HUES64 (cell line): ENCODE measurements around the gene MRAP2.
"Not testable (repeated sequence)": the region's sequence is repeated elsewhere in the genome, so short reads cannot be mapped to it uniquely, and the experiment has no call there.

Source experiments
- H3K27ac ChIP-seq: 2 replicates; pipeline ENCODE4 v1.7.0; 2013; ENCODE audit warnings: low read depth, low read length, inconsistent platforms
- H3K27me3 ChIP-seq: 2 replicates; pipeline ENCODE4 v1.6.1; 2013; ENCODE audit warnings: mild to moderate bottlenecking, low read length; ENCODE audit not compliant: insufficient read depth
- H3K36me3 ChIP-seq: 2 replicates; pipeline ENCODE4 v1.6.1; 2013; ENCODE audit warnings: mild to moderate bottlenecking, low read length; ENCODE audit not compliant: insufficient read depth
- H3K4me1 ChIP-seq: 2 replicates; pipeline ENCODE4 v1.6.1; 2013; ENCODE audit warnings: mild to moderate bottlenecking, low read length, moderate library complexity; ENCODE audit not compliant: insufficient read depth
- H3K4me3 ChIP-seq: 2 replicates; pipeline ENCODE4 v1.5.1; 2013; ENCODE audit warnings: mild to moderate bottlenecking, low read length, moderate library complexity
- H3K9ac ChIP-seq: 2 replicates; pipeline ENCODE4 v1.6.1; 2013; ENCODE audit warnings: mild to moderate bottlenecking, low read depth, low read length
- H3K9me3 ChIP-seq: 2 replicates; pipeline ENCODE4 v1.6.1; 2013; ENCODE audit warnings: low read depth, low read length; ENCODE audit not compliant: insufficient read depth
- WGBS: fragments of 150-250, 120-280 bp; methylation state at CpG from one replicate; pipeline ENCODE4 v1.1.7; 2013; ENCODE audit warnings: missing lambda C conversion rate; 5-methylcytosine and 5-hydroxymethylcytosine counted together

The MRAP2 gene

DNA sequence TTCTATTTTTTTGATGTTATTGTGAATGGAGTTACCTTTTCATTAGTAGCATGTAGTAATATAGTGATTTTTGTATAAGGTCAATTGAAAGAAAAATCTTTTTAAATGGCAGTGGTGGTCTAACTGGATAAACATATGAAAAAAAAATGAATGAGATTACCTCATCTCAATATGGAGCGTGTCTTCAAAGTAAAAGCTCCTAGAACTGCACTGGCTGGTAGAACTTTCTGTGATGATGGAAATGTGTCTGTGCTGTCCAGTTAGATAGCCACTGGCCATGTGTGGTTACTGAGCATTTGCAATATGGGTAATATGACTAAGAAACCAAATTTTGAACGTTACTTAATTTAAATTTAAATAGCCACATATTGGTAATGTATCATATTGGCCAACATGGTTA, 44.1 kb downstream of the MRAP2 start:
- Histone ChIP-seq H3K27ac (no peak overlapping the region), H3K4me1 (peaks cover 13% of the 10 kb centered on the region), H3K27me3 (no peaks in the 10 kb centered on the region), H3K4me3 (no peak overlapping the region), H3K36me3 (no peaks in the 10 kb centered on the region), H3K9ac (no peak overlapping the region), H3K9me3 (no peaks in the 10 kb centered on the region)
- WGBS, result 83% methylated on average over 1 of the region's 2 CpGs

DNA sequence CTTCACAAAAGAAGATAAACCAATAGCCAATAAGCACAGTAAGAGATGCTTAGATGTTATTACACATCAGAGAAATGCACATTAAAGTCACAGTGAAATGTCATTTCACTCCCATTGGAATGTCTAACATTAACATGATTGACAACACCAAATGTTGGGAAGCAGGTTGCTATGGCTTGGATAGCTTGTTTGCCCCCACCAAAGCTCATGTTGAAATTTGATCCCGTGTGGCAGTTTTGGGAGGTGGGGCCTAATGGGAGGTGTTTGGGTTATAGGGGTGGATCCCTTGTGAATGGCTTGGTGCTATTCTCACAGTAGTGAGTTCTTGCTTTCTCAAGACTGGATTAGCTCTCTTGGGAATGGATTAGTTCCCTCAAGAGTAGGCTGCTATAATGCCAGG, 44.8 kb downstream of the MRAP2 start:
- Histone ChIP-seq H3K4me1 (peaks cover 20% of the 10 kb centered on the region), H3K27me3 (no peaks in the 10 kb centered on the region), H3K4me3 (no peak overlapping the region), H3K9ac (no peak overlapping the region), H3K9me3 (no peaks in the 10 kb centered on the region), H3K27ac (peak overlapping the region; percentile 35; the same call in 1 of the 2 replicates), H3K36me3 (no peaks in the 10 kb centered on the region)
- WGBS, result 60% methylated on average over 1 of the region's 1 CpG

DNA sequence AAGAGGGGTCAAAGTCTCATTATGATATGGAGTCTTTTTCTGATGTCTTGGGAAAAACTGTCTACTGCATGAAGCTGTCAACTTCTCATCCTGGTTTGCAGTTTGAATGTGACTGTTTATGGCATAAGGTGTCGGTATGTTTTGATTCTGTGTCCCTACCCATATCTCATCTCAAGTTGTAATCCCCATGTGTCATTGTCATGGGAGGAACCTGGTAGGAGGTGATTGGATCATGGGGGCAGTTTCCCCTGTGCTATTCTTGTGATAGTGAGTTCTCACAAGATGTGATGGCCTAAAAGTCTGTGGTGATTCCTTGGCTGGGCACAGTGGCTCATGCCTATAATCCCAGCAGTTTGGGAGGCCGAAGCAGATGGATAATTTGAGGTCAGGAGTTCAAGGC, 47.6 kb downstream of the MRAP2 start:
- Histone ChIP-seq H3K9me3 (no peaks in the 10 kb centered on the region), H3K36me3 (no peaks in the 10 kb centered on the region), H3K4me1 (peaks cover 33% of the 10 kb centered on the region), H3K27me3 (no peaks in the 10 kb centered on the region), H3K9ac (no peak overlapping the region), H3K27ac (no peak overlapping the region), H3K4me3 (no peak overlapping the region)
- 89% methylated on average over 1 of the region's 2 CpGs for WGBS

DNA sequence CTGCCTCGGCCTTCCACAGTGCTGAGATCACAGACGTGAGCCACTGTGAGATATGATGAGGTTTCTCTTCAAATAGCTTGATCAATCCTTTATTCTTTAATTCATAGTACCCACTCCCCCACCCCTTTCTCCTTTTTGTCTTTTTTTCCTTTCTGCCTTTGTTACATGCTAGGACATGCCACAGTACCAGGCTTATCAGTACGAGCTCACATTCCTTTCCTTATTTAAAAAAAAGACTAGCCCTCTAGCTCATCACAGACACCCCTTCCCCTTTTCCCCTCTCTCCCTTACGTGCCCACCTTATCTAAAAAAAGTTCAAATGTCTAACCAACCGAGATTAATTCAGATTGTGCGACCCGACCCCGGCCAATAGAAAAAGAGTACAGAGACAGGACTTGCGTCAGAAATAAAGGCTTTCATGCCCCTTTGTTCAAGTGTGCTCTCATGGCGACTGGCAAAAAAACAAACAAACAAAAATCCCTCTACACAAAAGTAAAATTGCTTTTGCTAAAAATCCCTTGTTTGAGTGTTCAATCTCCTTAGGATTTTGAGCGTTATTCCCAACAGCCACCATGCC, 49.2 kb downstream of the MRAP2 start:
- Histone ChIP-seq H3K4me3 (no peak overlapping the region), H3K9me3 (no peaks in the 10 kb centered on the region), H3K27me3 (no peaks in the 10 kb centered on the region), H3K4me1 (peaks cover 48% of the 10 kb centered on the region), H3K9ac (peak overlapping the region; percentile 53; the same call in 1 of the 2 replicates), H3K36me3 (no peaks in the 10 kb centered on the region), H3K27ac (peak overlapping the region; percentile 42; the same call in 1 of the 2 replicates)
- WGBS, result 71% methylated on average over 11 of the region's 11 CpGs

DNA sequence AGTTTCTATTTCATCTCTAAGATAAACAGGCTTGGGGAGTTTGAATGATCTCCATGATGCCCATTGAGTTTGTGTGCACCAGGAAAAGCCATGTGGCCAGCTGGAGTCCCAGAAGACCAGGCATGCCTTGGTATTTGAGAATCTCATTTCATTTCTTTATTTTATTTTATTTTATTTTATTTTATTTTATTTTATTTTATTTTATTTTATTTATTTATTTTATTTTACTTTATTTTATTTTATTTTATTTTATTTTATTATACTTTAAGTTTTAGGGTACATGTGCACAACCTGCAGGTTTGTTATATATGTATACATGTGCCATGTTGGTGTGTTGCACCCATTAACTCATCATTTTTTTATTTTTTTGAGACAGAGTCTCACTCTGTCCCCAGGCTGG, 51.1 kb downstream of the MRAP2 start:
- not testable (repeated sequence) for H3K27me3 ChIP-seq, H3K9me3 ChIP-seq

DNA sequence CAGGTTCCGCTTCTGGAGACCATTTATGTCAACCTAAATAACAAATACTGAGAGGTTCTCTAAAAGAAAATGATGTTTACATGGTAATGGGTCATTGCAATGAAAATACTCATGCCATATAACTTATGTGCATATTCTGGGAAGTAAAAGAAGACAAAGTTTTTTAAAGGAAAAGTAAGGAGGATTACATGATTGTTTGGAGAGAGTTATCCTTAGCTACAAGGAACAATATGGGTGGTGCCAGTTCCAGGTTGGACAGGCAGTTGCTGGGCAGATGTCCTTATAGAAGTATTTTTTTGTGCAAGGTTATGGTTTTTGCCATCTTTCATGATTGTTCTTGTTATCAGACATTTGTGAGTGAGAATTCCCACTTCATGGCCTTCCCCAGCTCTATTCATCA, 52.5 kb downstream of the MRAP2 start:
- H3K9ac ChIP-seq, result no peak overlapping the region
- no peak overlapping the region for H3K4me3 ChIP-seq
- no peaks in the 10 kb centered on the region for H3K27me3 ChIP-seq
- no peaks in the 10 kb centered on the region for H3K9me3 ChIP-seq
- no peak overlapping the region for H3K27ac ChIP-seq
- no peaks in the 10 kb centered on the region for H3K36me3 ChIP-seq
- H3K4me1 ChIP-seq, result peaks cover 59% of the 10 kb centered on the region
- WGBS, result 100% methylated on average over 1 of the region's 1 CpG

More for the DNA sequence above, 51.1 kb downstream of the MRAP2 start:
- not testable (repeated sequence) for H3K36me3 ChIP-seq, H3K9ac ChIP-seq, H3K4me3 ChIP-seq, H3K27ac ChIP-seq
- H3K4me1 ChIP-seq, result peaks cover 59% of the 10 kb centered on the region

DNA sequence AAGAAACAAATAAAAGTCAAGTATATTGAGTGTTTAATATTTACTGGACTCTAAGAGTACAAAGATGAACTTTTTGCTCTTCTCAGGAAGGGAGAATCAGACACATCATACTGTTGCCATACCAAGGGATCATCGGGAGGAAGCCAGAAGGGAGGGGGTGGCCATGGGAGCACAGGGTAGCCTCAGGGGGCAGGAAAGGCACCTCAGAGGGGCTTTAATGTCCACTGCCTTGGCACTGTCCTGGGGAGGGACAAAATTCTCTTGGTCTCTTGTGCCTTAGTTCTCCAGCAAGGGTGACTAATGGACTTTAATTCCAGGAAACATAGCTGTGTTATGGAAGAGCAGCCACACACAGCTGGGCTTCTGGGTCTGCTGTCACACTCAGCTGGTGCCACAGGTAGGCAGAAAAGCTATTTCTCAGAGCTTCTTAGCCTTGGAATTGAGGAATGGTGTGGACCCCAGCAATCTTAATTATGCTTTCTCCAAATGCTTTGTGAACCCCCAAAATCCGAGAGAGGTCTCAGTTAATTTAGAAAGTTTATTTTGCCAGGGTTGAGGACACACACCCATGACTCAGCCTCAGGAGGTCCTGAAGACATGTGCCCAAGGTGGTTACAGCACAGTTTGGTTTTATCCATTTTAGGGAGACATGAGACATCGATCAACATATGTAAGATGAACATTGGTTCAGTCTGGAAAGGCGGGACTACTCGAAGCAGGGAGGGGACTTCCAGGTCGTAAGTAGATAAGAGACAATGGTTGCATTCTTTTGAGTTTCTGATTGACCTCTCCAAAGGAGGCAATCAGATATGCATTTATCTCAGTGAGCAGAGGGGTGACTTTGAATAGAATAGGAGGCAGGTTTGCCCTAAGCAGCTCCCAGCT, 53.2 kb downstream of the MRAP2 start:
- Histone ChIP-seq H3K27ac (no peak overlapping the region; the same call in 1 of the 2 replicates), H3K9ac (no peak overlapping the region), H3K27me3 (no peaks in the 10 kb centered on the region), H3K4me1 (peaks cover 59% of the 10 kb centered on the region), H3K9me3 (no peaks in the 10 kb centered on the region), H3K36me3 (no peaks in the 10 kb centered on the region), H3K4me3 (no peak overlapping the region)
- 62% methylated on average over 6 of the region's 6 CpGs for whole genome bisulfite sequencing

DNA sequence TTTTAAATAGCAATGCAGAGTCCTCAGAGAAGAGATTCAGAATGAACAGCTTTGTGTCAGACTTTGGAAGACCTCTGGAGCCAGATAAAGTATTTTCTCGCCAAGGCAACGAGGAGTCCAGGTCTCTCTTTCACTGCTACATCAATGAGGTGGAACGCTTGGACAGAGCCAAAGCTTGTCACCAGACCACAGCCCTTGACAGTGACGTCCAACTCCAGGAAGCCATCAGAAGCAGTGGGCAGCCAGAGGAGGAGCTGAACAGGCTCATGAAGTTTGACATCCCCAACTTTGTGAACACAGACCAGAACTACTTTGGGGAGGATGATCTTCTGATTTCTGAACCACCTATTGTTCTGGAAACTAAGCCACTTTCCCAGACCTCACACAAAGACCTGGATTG, 55.5 kb downstream of the MRAP2 start:
- Histone ChIP-seq H3K27me3 (no peaks in the 10 kb centered on the region), H3K4me1 (peaks cover 40% of the 10 kb centered on the region), H3K9ac (no peak overlapping the region), H3K36me3 (no peaks in the 10 kb centered on the region), H3K4me3 (no peak overlapping the region), H3K9me3 (no peaks in the 10 kb centered on the region), H3K27ac (no peak overlapping the region)
- WGBS, result 87% methylated on average over 4 of the region's 4 CpGs

DNA sequence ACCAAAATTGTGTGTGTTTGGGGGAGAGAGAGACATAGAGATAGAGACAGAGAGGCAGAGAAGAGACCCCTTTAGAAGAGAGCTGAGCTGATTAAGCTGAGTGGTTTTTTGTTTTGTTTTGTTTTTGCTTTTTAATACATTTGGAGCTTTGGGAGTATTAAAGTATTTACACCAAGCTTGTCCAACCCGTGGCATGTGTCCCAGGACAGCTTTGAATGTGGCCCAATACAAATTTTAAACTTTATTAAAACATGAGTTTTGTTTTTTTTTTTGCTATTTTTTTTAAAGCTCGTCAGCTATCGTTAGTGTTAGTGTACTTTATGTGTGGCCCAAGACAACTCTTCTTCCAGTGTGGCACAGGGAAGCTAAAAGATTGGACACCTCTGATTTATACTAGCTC, 56.0 kb downstream of the MRAP2 start:
- H3K4me3 ChIP-seq, result no peak overlapping the region
- peaks cover 35% of the 10 kb centered on the region for H3K4me1 ChIP-seq
- no peaks in the 10 kb centered on the region for H3K27me3 ChIP-seq
- H3K36me3 ChIP-seq, result no peaks in the 10 kb centered on the region
- H3K9ac ChIP-seq, result no peak overlapping the region
- no peaks in the 10 kb centered on the region for H3K9me3 ChIP-seq
- H3K27ac ChIP-seq, result no peak overlapping the region
- 97% methylated on average over 2 of the region's 3 CpGs for WGBS

DNA sequence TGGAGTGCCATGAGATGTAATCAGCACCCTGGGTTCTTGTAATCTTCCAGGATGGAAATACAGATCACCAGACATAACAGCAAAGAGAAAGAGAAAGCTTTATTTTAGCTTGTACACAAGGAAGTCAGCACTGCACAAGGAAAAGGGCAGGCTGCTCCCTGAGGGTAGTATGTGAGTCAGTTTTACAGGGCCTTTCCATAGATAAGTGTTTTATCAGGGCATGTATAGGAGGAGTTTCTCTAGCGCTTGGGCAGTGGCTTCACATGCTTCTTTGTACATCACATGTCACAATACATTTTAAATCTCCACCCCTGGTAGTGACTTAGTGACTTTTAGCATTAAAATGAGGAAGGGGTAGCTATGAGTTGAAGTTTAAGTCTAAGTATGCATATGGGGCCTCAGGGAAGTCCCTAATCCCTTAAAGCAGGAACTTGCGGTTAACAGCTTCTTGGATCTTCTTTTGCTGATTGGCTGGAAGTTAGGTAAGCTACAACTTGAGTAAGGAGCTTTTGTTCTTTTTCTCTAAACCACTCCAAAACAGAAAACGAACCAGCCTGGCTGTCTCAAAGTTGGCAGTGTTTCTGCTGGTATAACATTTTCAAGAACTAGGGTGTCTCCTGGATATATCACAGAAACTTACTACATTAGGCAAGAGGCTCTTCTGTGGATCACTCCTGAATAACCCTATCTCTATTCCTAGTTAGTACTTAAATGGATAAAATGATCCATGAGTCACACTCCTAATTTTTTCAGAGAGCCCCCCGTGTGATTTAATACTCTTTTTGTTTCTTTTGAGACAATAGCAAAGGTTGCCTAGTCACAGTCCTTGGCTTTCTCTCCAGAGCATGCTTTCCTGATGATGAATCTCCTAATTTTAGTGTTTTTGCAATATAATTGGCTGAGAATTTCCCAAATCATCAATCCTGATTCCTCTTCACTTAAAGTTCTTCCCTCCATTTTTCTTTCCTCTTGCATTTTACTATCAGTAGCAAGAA, 60.2 kb downstream of the MRAP2 start:
- Histone ChIP-seq H3K4me3 (no peak overlapping the region), H3K4me1 (peaks cover 6% of the 10 kb centered on the region; the same call in 1 of the 2 replicates), H3K9ac (no peak overlapping the region), H3K27me3 (no peaks in the 10 kb centered on the region), H3K36me3 (no peaks in the 10 kb centered on the region), H3K27ac (no peak overlapping the region), H3K9me3 (no peaks in the 10 kb centered on the region)
- 43% methylated on average over 3 of the region's 4 CpGs for WGBS

DNA sequence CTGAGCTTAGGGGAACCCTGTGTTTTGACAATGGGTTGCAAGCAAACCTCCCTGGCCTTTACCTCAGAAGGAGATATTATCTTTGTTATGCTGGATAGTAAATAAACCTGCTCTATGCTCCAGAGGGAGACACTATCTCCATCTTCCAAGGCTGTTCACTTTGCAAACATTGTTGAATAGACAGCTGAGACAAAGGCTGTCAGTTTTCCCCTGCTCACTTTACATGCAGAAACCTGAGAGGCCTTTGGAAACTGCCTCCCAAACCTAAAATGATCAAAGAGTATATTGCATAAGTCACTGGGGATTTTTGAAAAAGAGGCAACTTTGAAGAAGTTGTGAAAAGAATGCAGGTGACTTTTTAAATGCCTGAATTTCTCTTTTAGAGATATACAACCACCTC, 61.6 kb downstream of the MRAP2 start:
- Histone ChIP-seq H3K27me3 (no peaks in the 10 kb centered on the region), H3K27ac (no peak overlapping the region)

More for the DNA sequence above, 61.6 kb downstream of the MRAP2 start:
- H3K36me3 ChIP-seq, result no peaks in the 10 kb centered on the region
- H3K4me3 ChIP-seq, result no peak overlapping the region
- H3K4me1 ChIP-seq, result no peaks in the 10 kb centered on the region
- H3K9me3 ChIP-seq, result no peaks in the 10 kb centered on the region
- no peak overlapping the region for H3K9ac ChIP-seq
